Measurements from ENCODE around the gene POLR1E.

GRCh38 chr9:37534412-37534811, 48.7 kb downstream of the POLR1E start:
- TF ChIP-seq, protein P1, sequence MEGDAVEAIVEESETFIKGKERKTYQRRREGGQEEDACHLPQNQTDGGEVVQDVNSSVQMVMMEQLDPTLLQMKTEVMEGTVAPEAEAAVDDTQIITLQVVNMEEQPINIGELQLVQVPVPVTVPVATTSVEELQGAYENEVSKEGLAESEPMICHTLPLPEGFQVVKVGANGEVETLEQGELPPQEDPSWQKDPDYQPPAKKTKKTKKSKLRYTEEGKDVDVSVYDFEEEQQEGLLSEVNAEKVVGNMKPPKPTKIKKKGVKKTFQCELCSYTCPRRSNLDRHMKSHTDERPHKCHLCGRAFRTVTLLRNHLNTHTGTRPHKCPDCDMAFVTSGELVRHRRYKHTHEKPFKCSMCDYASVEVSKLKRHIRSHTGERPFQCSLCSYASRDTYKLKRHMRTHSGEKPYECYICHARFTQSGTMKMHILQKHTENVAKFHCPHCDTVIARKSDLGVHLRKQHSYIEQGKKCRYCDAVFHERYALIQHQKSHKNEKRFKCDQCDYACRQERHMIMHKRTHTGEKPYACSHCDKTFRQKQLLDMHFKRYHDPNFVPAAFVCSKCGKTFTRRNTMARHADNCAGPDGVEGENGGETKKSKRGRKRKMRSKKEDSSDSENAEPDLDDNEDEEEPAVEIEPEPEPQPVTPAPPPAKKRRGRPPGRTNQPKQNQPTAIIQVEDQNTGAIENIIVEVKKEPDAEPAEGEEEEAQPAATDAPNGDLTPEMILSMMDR (IDR thresholded peaks at IDR 0.05 in 2 of 3, conservative IDR thresholded peaks at IDR 0.05 in 1 of 3; ENCODE audit: control insufficient read depth in 2 of 3, extremely low read depth in 1 of 3, insufficient read depth in 1 of 3, low read depth in 3 of 3, low read length in 3 of 3) = no peak
- TF ChIP-seq HDAC2 (IDR thresholded peaks at IDR 0.05) = no peak
- no peak for TF ChIP-seq TCF7 (IDR thresholded peaks at IDR 0.05; ENCODE audit: borderline replicate concordance)
- no peak for TF ChIP-seq POLR2AphosphoS2 (IDR thresholded peaks at IDR 0.05; ENCODE audit: low read depth, low read length)

Measured in GM12878 (cell line).